HG02943 (cell line): ENCODE measurements around the gene C10orf62.
"Not testable (repeated sequence)": the region's sequence is repeated elsewhere in the genome, so short reads cannot be mapped to it uniquely, and the experiment has no call there.

Experiments used
- ATAC-seq: cut with Tn5 transposase; IDR thresholded peaks from one replicate; pipeline ENCODE4 v1.9.1; 2021; ENCODE audit warnings: mild to moderate bottlenecking, low read depth, moderate library complexity; ENCODE audit not compliant: unreplicated experiment

Gene C10orf62, protein sequence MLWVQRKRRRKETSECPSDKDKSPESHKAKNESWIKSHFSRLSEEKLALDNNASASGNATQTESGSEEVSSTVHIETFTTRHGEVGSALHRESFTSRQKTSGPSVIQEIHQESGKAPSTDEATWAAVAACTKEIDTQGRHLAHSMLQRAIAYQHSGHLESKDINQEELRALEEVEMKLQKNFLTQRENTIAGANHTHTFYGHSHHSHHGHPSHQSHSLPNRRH

DNA sequence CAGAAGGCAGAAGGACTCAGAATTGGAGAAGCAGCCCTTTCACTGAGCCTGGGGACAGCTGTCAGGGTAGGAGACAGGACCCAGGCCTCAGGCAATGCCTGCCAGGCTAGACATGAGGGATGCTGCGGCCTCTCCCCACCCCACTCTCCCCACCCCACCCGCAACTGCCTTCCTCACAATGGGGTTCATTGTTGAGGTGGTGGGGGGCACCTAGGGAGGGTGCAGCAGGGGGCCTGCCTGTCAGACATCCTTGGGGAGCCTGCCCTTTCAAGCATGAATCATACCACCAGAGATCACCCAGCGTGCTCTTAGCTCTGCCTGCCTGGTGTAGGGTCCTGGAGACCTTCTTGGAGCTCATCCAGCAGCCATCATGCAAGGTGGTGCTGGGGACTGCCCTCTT is at the start of gene C10orf62:
Gene C10orf62 (plus strand): TSS at position 243 of the 400 bp plus-strand sequence. CDS start 177 bp downstream, outside the sequence.
- no peak for ATAC-seq

DNA sequence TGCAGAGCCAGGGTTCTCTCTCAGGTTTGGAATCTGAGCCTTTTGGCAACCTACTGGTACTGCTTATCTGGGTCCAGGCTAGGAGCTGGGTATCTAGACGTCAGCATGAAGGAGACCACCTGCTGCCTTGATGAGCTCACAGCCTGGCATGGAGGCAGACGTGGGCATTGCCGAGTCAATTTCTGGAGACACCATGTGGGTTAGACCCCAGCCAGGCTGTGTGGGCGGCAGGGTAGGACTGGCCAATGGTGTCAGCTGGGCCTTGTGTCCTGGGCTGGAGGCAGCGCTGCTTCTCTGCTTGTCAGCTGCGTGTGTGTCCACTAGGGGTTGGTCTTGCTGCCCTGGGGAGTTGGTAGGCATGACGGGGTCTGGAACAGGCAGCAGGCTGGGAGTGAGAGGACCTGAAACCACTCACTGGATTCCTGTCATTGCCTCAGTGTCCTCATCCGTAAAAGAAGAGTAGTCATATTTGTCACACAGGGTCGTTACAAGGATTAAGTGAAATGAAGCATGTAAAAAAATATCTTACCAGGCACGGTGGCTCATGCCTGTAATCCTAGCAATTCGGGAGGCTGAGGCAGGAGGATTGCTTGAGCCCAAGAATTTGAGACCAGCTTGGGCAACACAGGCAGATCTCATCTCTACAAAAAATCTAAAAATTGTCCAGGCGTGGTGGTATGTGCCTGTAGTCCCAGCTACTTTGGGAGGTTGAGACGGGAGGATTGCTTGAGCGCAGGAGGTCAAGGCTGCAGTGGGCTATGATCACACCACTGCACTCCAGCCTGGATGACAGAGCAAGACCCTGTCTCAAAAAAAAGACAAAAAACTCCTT is 48.6 kb upstream of the C10orf62 start:
- no peak for ATAC-seq

DNA sequence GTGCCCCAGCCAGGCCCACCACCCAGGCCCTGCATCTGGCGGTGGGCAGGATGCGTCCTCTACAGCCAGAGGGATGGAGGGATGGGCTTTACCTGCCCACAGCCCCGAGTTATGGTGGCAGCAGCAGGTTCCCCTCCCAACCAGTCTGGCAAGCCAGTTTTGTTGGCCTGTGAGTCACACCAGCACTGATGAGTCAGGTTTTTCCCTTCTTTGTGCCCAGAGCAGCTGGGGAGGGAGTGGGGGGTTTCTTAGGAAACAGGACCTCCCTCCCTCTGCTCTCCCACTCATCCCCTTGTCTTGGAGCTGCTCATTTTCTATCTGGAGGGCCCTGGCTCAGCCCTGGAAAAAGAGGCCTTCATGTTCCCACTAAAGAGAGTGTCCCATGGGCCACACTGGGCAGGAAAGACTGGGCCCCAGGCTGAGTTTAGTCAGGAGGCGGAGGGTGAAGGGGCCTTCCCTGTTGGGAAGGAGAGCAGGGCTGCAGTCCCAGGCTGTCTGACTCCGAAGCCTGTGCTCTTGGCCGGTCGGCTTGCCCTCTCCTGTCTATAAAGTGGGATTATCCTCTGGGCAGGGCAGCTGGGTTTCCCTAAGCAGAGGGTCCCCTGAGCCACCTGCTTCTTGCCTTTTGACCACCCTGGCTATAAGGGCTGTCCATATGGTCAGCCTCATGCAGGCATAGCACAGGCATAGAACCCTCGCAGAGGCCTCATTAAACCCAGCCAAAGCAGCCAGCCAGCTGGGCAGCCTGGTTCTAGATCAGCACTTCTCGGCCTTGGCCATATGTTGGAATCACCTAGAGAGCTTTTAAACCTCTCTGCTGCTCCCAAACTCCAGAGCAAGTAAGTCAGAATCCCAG is 47.1 kb upstream of the C10orf62 start:
- ATAC-seq = no peak

DNA sequence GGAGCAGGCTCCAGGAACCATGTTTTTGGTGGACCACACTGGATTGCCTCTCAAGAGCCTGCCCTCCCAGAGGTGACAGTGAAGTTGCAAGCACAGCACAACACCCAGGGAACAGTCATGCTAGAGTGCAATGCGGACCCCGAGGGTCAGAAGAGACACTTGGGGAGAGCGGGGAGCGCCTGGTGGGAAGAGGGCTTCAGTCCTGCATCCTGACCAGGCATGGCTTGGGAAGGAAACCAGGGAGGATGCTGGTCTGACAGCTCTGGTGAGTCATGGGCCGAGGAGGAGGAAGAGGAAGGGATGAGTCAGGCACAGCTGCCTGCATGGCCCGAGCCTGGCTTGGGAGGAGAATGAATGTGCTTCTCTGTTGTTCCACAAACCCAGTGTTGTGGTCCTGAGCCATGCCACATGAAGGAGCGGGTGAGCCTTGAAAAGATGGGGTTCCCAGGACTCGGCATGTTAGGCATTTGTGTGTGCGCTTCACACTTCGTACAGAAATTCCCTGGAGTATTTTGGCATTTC is 46.4 kb upstream of the C10orf62 start:
- no peak for ATAC-seq

DNA sequence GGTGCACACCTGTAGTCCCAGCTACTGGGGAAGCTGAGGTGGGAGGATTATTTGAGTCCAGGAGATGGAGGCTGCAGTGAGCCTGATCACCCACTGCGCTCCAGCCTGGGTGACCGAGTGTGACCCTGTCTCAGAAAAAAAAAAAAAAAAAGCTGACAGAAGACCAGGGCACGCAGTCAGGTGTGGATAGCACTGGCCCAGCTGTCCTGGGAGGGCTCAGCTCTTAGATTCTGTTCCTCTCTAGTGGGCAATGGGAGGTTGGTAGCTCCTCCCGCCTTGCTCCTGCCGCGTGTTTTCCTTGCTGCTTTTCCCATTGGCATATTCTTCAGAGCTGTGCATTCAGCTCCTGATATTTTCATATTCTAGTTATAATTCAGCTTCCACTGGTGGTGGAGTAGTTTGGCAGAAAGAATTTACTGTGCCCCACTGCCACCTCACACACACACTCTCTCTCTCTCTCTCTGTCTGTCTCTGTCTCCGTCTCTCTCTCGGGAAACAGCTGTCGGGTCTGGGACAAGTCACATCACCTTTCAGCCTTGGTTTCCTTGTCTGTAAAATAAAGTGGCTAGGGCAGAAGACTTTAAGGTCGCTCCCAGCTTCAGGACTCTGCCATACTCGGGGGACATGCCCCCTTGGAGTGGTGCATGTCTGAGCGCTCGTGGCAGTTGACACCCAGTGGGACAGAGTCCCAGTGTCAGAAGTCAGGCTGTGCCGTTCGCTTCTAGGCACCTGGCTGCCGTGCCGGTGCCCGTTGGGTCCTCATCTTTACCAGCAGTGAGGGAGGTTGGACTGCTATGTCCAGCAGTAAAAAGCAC is 42.9 kb upstream of the C10orf62 start:
- no peak for ATAC-seq

DNA sequence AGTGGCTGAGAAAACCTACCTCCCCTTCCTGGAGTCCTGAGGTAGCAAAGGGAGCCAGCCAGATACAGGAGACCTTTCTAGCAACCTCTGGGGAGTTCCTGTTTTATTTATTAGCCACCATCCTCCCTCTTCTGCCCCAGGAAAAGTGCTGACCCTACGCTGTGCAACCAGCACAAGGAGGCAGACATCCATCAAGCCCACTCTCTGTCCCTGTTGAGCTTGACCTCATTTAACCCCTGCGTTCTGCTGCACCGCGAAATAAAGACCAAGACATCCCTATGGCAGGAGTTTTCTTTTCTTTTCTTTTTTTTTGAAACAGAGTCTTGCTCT is 42.3 kb upstream of the C10orf62 start:
- ATAC-seq = no peak

DNA sequence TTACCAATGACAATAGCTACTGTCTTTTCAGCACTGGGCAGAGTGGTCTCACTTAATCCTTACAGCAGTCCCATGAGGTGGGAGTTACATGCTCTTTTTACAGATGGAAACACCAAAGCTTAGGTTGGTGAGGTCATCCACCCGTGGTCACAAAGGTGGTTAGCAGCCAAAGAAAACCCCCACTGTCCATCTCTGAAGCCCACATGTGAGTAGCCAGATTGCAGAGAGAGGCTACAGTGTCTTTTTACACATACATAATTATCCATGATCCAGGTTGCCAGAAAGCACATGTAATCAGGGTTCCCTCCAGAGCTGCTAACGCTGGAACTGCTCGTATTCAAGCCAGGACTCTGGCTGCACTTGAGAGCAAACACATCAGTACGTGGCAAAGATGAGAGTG is 41.6 kb upstream of the C10orf62 start:
- ATAC-seq = no peak

DNA sequence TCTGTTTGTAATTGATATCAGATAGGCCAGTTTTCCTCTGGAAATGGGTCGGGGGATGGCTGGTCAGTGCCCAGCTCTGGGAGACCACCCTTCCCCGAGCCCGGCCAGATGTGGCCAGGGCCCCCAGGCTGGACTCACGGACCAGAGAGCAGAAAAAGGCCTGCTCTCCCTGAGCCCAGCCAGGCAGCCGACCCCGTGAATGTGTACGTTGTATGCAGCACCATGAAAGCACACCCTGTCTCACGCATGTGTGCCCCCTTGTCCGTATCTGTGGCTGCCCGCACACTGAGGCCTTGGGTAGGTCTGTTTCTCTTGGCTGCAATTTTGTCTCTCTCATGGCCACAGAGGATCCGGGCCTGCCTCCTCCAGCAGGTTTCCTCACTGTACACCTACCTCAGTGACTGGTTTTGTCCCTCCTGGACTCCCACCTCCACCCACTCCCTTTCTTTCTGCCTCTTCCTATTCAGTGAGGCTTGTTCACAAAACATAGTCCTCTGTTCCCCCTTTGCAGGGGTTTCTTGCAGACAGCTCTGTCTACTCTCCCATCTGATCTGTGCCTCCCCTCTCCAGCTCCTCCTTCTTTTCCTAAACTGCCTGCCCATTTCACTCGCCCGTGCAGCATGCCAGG is 40.6 kb upstream of the C10orf62 start:
- ATAC-seq = no peak

DNA sequence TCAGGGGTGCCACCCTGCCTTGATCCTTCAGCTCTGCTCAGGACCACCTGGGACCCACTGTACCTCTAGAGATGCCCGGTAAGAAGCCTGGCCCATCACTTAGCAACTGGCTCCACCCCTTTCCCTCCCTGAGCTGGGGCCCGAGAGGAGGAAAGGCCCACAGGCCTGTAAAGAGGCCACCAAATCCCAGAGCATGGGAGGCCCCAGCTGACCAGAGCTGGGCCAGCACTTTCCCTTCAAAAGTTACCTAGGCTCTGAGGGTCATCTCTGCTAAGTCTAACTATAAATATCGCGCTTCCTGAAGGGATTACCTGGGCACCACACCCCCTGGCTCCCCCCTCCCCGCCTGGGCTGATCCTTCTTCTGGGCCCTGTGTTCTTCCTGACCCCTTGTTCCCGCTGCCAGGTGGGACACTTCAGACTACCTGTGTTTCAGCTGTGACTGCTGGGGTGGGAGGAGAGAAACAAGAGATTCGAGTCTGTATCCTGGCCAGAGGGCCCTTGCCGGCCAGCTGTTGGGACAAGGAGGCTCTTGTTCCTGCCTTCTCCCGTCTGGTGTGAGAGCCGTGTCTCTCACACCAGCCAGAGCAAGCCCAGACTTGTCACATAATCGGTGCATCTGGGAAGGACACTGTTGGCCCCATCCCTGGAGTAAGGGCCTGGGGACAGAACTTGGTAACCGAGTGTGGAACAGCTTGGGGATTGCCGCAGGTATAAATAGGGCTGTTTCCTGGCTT is 39.8 kb upstream of the C10orf62 start:
- no peak for ATAC-seq

DNA sequence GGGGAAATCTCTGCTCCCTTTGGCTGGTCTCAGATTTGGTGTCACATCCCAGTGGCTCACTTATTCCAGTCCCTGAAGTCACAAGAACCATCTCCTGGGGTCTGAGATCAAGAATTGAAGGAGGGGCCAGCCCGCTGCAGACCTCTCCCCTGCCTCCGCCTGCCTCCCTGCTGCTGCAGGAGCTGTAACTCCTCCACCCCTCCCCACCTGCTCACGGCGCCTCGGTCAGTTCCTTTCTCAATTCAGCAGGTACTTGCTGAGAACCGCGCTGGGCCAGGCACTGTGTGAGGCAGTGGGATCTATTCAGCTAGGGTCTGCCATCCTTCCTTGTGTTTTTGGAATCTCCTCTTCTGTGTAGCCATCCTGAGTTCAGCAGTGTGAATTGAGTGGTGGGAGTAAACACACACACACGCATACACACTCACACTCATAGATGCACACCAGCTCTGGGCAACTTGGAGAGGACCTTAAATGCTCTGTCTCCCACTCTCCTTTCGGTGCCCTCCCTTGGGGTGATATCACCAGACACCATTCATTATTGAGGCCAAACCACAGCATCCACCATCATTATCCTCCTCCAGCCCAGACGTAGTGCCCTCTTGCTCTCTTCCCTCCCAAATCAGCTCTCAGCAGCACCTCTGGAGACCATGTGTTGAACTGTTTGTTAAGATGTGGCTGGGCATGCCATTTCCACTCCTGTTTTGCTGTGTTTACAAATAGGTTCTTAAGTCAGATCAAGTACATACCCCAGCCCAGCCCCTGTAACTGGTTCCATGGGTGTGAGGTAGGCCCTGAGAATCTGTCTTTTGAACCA is 39.0 kb upstream of the C10orf62 start:
- no peak for ATAC-seq

DNA sequence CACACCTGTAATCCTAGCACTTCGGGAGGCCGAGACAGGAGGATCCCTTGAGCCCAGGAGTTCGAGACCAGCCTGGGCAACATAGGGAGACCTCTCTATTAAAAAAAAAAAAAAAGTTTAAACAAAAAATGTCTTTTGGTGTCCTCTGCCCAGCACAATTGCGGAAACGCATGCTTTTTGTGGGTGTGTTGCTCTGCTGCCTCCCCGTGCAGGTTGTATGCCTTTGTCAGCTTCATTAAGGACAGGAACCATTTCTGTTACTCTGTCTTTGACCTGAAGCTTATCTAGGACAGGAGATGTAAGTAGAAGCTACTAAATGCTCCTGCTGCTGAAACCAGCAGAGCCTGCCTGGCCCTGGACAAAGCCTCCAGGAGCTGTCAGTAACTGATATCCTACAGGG is 38.2 kb upstream of the C10orf62 start:
- ATAC-seq = no peak

DNA sequence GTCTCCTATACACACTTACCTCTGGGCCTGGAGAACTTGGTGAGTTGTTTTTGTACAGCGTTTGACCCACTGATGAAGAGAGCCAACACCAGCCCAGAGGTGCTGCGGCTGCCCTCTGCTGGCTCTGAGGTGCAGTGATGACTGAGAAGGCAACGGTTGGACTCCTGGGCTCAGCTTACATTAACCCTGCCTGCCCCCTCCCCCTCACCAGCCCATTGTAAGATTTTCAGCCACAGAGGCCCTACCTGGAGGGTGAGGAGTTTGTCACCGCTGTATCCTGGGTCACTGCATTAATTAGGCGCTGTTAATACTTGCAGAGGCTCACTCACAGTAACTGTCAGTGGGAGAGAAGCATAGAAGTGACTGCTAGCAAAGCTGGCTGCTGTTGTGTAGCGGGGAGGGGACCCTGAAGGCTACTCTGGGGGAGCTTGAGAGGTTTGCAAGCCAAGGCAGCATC is 35.9 kb upstream of the C10orf62 start:
- ATAC-seq = no peak

DNA sequence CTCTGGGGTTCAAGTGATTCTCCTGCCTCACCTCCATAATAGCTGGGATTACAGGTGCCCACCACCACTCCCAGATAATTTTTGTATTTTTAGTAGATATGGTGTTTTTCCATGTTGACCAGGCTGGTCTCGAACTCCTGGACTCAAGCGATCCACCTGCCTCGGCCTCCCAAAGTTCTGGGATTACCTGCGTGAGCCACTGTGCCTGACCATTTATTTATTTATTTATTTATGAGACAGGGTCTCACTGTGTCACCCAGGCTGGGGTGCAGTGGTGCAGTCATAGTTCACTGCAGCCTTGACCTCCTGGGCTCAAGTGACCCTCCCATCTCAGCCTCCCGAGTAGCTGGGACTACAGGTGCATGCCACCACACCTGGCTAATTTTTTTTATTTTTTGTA is 35.2 kb upstream of the C10orf62 start:
- not testable (repeated sequence) for ATAC-seq

DNA sequence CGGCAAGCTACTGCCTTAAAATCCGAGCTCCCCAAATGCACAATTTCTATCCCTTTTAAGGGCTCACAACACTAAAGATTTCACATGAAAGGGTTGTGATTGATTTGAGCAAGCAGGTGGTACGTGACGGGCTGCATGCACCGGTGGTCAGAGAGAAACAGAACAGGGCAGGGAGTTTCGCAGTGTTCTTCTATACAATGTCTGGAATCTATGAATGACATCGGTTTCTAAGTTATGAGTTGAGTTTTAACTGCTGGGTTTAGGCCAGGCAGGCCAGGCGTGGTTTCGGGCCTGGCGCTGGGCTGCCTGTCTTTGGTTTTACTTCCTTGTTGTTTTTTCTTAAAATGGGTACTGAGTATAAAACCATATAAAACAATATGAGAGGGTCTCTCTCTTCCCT is 34.0 kb upstream of the C10orf62 start:
- ATAC-seq = not testable (repeated sequence)

DNA sequence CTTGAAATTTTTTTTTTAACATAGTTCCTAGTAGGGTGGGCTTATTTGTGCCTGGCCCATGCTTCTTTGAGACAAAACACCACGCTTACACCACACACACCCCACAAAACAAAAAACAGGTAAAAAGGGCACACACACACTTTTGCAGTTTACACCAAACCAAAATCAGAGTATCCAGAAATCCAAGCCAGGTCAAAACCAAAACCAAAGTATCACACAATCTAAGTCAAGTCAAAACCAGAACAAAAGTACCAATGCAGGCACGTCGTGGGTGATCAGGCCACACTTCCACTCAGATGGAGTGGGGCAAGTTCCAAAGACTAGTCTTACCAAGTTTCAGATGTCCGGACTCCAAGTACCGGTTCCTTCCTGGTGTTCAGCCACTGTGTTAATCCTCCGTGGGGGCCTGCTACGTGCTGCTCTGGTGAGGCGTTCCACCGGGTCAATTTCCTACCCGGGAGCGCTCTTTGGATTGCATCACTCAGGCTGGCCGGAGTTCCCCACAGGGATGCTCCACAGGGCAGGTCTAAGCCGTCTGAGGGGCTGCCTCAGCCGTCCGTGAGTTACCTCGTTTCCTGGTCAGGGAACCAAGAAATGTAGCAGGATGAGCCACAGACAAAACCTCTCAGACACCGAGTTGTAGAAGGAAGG is 28.7 kb upstream of the C10orf62 start:
- not testable (repeated sequence) for ATAC-seq

DNA sequence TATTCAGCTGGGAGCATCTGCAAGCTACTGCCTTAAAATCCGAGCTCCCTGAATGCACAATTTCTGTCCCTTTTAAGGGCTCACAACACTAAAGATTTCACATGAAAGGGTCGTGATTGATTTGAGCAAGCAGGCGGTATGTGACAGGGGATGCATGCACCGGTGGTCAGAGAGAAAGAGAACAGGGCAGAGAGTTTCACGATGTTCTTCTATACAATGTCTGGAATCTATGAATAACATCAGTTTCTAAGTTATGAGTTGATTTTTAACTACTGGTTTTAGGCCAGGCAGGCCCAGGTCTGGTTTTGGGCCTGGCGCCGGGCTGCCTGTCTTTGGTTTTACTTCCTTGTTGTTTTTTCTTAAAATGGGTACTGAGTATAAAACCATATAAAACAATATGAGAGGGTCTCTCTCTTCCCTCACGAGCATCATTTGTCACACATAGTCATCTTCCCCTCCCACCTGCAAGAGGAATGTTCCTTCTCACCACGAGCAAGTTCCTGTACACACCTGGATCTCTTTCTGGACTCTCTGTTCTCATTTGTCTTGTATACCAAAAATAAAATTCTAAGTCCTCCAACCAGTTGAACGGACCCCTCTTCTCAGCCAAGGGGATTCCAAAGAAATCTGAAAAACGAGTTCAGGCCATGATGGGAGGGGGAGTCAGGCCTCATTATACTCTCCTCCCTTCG is 28.0 kb upstream of the C10orf62 start:
- not testable (repeated sequence) for ATAC-seq

DNA sequence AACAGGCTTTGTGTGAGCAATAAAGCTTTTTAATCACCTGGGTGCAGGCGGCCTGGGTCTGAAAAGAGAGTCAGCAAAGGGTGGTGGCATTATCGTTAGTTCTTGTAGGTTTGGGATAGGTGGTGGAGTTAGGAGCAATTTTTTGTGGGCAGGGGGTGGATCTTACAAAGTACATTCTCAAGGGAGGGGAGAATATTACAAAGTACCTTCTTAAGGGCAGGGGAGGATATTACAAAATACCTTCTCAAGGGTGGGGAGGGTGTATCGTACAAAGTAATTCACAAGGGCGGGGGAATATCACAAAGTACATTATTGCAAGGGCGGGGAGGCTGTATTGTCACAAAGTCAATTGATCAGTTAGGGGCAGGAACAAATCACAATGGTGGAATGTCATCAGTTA is 27.2 kb upstream of the C10orf62 start:
- ATAC-seq = not testable (repeated sequence)
